HG02678 (cell line): ENCODE results near the gene MRC2.

ENCODE experiments used
- ATAC-seq: cut with Tn5 transposase; IDR thresholded peaks from one replicate; pipeline ENCODE4 v1.9.1; 2021; ENCODE audit warnings: mild to moderate bottlenecking, moderate library complexity; ENCODE audit not compliant: unreplicated experiment

The MRC2 gene

DNA sequence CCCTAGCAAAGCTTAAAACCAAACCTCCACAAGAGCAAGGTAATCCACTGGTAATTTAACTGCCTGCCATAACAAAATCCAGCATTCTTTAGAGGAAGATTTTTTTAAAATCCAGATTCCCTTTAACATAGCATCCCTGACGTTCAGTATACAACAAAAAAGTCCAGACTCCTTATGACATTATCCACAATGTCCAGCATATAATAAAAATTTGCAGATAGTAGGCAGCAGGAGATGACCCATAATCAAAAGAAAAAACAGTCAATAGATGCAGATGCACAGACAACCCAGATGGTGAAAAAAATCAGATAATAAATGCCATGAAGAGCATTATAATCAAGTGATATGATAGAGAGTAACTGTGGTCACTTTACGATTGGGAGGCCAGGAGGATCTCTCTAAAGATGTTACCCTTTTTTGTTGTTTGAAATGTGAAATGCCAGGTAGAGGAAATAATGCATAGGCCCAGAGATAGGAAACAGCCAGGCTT is 33.2 kb downstream of the MRC2 start:
- no peak for ATAC-seq

DNA sequence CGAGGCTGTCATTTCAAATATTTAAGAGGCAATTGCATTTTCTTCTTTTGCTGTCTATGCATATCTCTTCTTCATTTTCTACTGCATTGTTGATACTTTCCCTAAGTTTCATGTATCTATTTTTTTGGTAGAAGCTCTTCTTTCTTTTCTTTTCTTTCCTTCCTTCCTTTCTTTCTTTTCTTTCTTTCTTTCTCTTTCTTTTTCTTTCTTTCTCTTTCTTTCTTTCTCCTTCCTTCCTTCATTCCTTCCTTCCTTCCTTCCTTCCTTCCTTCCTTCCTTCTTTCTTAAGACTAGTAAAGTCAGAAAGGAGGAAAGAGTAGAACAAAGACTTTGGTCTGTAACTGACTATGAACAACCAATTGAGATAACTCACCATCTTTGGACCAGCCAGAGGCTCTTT is 33.9 kb downstream of the MRC2 start:
- ATAC-seq = no peak

- no peak for ATAC-seq
Observed at GRCh38 chr17:62662855-62663254, 35.4 kb downstream of the MRC2 start.

DNA sequence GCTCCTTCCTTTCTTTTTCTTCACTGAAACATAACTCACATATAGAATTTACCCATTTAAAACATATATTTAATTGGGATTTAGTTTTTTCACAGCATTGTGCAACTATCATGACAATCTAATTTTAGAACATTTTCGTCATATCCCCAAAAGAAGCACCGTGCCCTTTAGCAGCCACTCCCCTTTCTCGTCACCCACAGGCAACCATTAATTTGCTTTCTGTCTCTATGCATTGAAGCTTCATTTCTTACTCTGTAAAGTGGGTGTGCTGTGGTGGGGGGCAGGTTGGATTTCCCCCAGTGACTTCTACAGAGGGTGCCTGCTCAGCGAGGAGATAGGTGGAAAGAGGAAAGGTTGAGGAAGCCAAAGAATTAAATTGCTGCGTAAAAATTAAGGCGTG is 35.8 kb downstream of the MRC2 start:
- ATAC-seq = no peak

DNA sequence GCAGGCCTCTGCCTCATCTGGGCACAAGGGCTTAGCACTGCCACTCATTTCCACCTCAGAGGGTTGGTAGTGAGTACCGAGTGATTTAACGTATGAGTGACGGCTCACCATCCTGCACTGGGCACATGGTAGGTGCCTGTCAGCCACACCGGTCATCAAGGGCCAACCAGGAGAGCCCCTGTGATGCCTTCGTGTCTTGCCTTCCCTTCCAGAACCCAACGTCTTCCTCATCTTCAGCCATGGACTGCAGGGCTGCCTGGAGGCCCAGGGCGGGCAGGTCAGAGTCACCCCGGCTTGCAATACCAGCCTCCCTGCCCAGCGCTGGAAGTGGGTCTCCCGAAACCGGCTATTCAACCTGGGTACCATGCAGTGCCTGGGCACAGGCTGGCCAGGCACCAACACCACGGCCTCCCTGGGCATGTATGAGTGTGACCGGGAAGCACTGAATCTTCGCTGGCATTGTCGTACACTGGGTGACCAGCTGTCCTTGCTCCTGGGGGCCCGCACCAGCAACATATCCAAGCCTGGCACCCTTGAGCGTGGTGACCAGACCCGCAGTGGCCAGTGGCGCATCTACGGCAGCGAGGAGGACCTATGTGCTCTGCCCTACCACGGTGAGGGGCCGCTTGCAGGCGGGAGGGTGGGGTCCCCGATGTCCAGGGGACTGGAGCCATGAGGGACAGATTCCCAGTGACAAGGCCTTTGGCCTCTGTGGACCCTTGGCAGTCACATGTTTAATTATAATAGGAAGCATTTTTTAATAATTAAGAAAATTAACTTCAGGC is 37.1 kb downstream of the MRC2 start:
- no peak for ATAC-seq

DNA sequence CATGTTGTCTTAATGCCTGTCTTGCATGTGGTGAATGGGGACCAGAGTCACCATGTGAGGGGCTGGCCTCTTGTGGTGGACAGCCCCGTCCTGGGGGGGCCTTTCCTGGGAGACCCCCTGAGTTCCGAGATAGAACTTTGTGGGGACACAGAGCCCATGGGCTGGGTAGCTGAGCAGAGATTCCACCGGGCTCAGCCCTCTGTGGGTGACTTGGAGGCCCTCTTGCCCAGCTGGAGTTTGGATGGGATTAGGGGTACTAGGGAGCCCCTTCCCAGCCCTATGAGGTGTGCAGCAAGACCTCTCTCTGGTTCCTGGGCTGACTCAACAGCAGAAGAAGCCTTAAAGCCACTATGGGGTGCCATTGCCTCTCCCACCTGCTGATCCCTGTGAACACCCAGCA is 38.1 kb downstream of the MRC2 start:
- no peak for ATAC-seq

DNA sequence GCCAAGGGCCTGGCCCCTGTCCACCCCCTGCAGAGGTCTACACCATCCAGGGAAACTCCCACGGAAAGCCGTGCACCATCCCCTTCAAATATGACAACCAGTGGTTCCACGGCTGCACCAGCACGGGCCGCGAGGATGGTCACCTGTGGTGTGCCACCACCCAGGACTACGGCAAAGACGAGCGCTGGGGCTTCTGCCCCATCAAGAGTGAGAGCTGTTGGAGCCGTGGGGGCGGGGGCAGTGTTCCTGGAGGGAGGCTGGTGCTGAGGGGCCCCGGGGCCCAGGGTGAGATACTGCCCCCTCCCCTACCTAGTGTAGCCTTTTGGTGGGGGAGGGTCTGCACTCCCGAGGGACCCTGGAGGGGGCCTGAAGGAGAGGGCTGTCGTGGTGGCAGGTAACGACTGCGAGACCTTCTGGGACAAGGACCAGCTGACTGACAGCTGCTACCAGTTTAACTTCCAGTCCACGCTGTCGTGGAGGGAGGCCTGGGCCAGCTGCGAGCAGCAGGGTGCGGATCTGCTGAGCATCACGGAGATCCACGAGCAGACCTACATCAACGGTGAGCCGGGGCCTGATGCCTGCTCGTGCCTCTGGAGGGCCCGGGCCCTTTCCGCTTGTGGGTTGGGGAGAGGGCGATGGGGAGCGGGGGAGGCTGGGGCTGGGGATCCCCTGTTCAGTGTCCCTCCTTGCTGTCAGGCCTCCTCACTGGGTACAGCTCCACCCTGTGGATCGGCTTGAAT is 38.8 kb downstream of the MRC2 start:
- no peak for ATAC-seq

- no peak for ATAC-seq
Observed at GRCh38 chr17:62666801-62667591, 39.5 kb downstream of the MRC2 start.

GRCh38 chr17:62668091-62668804 is 40.8 kb downstream of the MRC2 start:
- ATAC-seq = no peak

- no peak for ATAC-seq
Observed at GRCh38 chr17:62670202-62670821, 42.8 kb downstream of the MRC2 start.

DNA sequence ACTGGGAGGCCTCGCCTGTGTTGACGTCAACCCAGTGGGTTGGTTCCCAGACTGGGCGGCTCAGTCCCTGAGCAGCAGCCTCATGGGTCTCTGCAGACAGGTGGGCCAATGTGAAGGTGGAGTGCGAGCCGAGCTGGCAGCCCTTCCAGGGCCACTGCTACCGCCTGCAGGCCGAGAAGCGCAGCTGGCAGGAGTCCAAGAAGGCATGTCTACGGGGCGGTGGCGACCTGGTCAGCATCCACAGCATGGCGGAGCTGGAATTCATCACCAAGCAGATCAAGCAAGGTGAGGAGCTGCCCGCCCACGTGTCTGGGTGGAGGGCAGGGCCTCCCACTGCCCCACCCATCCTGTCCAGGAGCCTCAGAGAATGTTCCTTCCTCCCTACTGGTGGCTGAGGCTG is 44.1 kb downstream of the MRC2 start:
- ATAC-seq = no peak

- no peak for ATAC-seq
Observed at GRCh38 chr17:62672957-62673356, 45.5 kb downstream of the MRC2 start.

DNA sequence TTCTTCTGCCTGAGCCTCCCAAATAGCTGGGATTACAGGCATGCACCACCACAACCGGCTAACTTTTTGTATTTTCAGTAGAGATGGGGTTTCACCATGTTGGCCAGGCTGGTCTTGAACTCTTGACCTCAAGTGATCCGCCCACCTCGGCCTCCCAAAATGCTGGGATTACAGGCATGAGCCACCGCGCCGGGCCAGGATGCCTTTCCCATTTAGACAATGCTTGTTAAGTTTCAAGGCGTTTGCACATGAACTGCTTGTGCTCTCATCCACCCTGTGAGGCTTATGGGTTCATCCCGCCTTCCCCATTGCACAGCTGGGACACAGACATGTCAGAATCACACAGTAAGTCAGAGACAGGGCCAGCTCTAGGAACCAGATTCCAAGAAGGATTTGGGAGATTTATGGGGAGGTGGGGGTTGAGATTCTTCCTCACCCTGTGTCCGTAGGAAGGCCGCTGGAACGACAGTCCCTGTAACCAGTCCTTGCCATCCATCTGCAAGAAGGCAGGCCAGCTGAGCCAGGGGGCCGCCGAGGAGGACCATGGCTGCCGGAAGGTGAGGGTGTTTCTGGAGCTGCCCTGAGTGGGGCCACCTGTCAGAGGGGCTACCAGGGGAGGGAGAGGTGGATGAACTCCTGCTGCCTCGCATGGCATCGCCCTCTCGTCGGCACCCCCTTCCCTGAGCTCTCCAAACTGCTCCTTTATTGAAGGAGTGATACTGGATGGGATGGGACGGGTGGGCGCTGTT is 46.3 kb downstream of the MRC2 start:
- no peak for ATAC-seq

DNA sequence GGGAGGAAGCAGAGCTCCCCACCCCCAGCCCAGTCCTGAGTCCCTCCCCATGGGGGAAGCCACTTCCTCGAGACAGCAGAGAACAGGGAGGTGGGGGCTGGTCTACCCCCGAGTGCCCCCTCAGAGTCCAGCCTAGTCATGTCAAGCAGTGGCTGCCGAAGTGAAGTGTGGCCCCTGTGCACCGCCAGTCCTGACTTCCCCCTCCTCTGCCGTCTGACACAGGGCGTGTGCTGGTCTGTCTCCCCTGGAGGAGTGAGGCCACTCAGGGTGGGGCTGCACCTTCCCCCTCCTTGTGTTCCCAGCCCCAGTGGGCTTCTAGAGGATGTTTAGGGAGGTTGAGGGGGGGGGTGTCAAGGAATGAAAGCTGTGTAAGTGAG is 46.9 kb downstream of the MRC2 start:
- ATAC-seq = no peak

DNA sequence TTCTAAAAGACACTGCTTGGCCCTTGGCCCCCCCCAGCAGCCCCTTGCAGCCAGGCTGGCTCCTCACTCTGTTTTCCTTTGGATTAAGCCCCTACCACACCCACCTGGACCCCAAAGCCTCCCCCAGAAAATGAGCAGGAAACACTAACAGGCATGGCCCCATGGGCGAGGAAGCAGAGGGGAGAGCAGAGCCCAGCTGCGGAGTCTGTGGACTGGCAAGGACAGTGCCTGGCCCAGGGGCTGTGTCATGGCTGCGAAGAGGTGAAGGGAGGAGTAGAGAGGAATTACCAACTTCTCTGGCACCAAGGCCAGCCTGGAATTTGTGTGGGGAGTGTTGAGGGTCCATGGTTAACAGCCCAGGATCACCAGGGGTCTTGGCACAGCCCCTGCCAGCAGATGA is 47.4 kb downstream of the MRC2 start:
- ATAC-seq = no peak

DNA sequence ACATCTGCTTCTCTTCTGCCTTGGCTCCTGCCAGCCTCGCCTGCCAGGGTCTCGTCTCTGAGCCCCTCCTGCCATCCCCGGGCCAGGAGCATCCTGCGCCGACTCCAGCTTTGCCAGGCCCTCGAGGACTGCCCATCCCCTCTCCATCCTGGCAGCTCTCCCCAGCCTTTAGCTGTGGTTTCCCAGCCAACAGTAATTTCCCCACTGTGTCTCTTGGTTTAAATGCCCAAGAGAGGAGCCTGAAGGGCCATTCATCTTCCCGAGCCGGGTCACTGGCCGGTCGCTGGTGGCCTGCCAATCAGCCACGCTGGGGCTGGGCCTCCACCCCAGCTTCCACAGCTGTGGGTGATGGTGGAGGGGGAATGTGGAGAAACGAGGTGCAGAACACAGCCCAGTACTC is 47.8 kb downstream of the MRC2 start:
- ATAC-seq = no peak

GRCh38 chr17:62675701-62676100 is 48.2 kb downstream of the MRC2 start:
- ATAC-seq = no peak

DNA sequence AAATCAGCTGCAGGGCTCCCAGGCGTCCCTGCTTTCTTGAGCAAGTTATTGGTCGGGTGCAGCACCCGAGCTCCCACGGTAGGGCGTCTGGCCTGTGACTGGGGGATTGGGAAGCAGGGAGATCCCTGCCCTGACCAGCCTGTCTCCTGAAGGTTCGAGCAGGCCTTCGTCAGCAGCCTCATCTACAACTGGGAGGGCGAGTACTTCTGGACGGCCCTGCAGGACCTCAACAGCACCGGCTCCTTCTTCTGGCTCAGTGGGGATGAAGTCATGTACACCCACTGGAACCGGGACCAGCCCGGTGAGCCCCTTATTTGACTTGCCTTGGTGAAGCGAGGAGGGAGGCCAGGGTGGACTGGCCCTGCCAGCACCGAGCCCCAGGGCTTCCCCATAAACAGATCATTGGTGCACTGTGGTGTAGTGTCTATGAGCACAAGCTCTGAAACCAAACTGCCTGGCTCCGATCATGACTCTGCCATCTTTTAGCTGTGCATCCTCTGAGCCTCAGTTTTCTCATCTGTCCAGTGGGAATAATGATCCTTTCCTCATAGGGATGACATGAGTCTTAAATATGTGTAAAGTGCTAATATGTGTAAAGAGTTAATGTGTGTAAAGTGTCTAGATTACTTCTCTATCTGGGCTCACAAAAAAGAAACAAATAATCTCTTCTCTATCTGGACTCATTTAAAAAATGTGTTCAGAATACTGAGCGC is 48.9 kb downstream of the MRC2 start:
- no peak for ATAC-seq

DNA sequence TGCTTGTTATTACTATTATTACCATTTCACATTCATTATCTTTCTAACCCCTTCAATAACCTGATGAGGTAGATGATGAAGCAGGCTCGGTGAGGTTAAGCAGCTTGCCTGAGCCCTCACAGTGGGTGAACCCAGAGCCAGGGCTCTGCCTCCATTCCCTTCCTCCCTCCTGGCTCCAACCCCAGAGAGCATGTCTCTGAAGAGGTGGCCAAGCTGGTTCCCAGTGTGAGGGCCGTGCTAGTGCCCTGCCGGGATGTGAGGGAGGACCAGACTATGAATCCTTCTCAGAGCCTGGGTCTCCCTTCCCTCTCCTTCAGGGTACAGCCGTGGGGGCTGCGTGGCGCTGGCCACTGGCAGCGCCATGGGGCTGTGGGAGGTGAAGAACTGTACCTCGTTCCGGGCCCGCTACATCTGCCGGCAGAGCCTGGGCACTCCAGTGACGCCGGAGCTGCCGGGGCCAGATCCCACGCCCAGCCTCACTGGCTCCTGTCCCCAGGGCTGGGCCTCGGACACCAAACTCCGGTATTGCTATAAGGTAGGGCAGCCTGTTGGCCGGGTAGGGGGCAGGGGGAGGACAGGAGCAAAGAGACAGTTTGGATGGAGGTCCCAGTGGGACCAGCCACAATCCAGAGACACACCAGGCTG is 49.6 kb downstream of the MRC2 start:
- ATAC-seq = no peak
